GM12891 (cell line): ENCODE measurements around the gene ILRUN.
"Not testable (repeated sequence)": the region's sequence is repeated elsewhere in the genome, so short reads cannot be mapped to it uniquely, and the experiment has no call there.

Experiments
- POLR2A ChIP-seq: IDR thresholded peaks from 2 replicates; pipeline ENCODE4 v1.6.1; 2011; ENCODE audit warnings: low read depth, low read length, control low read depth
- POLR2AphosphoS5 ChIP-seq: IDR thresholded peaks from 2 replicates; pipeline ENCODE4 v1.6.1; 2011; ENCODE audit warnings: low read depth, low read length, control low read depth
- POU2F2 ChIP-seq: IDR thresholded peaks from 2 replicates; pipeline ENCODE4 v1.6.1; 2011; ENCODE audit warnings: low read depth, mild to moderate bottlenecking, control low read depth, low read length, moderate library complexity
- SPI1 ChIP-seq: IDR thresholded peaks from 2 replicates; pipeline ENCODE4 v1.6.1; 2011; ENCODE audit warnings: low read depth, low read length, control low read depth

DNA sequence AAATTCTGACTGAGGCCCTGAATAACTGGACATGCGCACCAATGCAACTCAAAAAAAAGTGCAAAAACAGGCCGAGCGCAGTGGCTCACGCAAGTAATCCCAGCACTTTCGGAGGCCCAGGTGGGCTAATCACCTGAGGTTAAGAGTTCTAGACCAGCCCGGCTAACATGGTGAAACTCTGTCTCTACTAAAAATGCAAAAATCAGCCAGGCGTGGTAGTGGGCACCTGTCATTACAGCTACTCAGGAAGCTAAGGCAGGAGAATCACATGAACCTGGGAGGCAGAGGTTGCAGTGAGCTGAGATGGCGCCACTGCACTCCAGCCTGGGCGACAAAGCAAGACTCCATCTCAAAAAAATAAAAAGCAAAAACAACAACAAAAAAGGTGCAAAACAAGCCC, 21.6 kb downstream of the ILRUN start:
- TF ChIP-seq POLR2A, POLR2AphosphoS5, SPI1, POU2F2: not testable (repeated sequence)
